Activated T-helper 1 cell treated with anti-CD3 and anti-CD28 coated beads, Interleukin-12 subunit alpha, Interleukin-12 subunit beta, Interleukin-2, Interleukin-4 antibody, amounts not matched to agents 30 ng/mL and 10 ng/mL and 1 ng/mL, durations not matched to agents 14 hours and 24 hours and 36 hours (primary cell): ENCODE measurements around the gene PEF1. TPM values are rescaled to one million over a fixed set of nuclear protein-coding genes. Genes with fewer than 3 reads are reported as not detected.

Experiments used
- DNase-seq: peaks from one replicate; pipeline ENCODE4 v3.0.0; 2021; ENCODE audit warnings: low spot score
- H3K27ac Mint-ChIP-seq: one replicate; pipeline ENCODE4 v1.8.0; 2021; ENCODE audit warnings: mild to moderate bottlenecking, mixed read lengths
- H3K27me3 Mint-ChIP-seq: one replicate; pipeline ENCODE4 v1.8.0; 2022; ENCODE audit warnings: mild to moderate bottlenecking, moderate library complexity, mixed read lengths; ENCODE audit not compliant: insufficient read depth
- H3K36me3 Mint-ChIP-seq: one replicate; pipeline ENCODE4 v1.8.0; 2021; ENCODE audit warnings: low read depth, mixed read lengths
- H3K4me1 Mint-ChIP-seq: one replicate; pipeline ENCODE4 v1.8.0; 2021; ENCODE audit warnings: low read depth, mixed read lengths
- H3K4me3 Mint-ChIP-seq: one replicate; pipeline ENCODE4 v1.8.0; 2021; ENCODE audit warnings: mild to moderate bottlenecking, moderate library complexity, mixed read lengths
- H3K9me3 Mint-ChIP-seq: one replicate; pipeline ENCODE4 v1.8.0; 2021; ENCODE audit warnings: mixed read lengths
- intact Hi-C: fragments of 100-400 bp; cut with micrococcal nuclease; formaldehyde crosslinking; loops from one replicate; pipeline ENCODE4 v1.15.1; 2024
- total RNA-seq: library from RNA; stranded (reverse); gene quantifications from 2 replicates; pipeline ENCODE4 v1.2.3, GENCODE V29; 2022

The PEF1 gene
- total RNA-seq, 1 donor from 2014 or later = 57.6 TPM

DNA sequence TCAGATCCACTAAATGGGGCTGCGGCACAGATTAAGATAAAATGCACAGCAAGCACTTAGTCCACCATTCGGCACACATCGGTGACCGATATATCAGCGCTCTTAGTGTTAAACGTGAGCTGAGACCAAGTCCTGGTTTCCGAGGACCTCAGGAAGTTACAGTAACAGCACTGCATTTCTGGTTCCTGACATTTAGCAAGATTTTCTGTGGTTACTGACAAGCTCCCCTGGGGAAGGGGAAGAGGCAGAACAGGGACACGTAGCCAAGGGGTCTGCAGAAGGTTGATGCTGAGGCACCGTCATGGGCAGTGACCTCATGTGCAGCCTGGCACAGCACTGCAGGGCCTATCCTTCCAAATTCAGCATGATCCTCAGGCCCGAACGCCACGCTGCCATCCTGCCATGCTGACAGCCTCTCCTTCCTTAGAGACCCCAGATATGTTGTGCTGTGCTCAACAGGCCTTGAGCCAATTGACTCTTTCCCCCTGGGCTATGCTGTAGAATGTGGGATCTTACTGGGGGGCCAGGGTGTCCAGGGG, 13.4 kb upstream of the PEF1 start:
- intact Hi-C loops = no loop called here
- DNase-seq = no peak
- no peak overlapping the region for H3K4me3 Mint-ChIP-seq
- H3K36me3 Mint-ChIP-seq = no peaks in the 10 kb centered on the region
- no peaks in the 10 kb centered on the region for H3K9me3 Mint-ChIP-seq
- H3K4me1 Mint-ChIP-seq = no peaks in the 10 kb centered on the region
- no peak overlapping the region for H3K27ac Mint-ChIP-seq
- peaks cover 4% of the 10 kb centered on the region for H3K27me3 Mint-ChIP-seq

DNA sequence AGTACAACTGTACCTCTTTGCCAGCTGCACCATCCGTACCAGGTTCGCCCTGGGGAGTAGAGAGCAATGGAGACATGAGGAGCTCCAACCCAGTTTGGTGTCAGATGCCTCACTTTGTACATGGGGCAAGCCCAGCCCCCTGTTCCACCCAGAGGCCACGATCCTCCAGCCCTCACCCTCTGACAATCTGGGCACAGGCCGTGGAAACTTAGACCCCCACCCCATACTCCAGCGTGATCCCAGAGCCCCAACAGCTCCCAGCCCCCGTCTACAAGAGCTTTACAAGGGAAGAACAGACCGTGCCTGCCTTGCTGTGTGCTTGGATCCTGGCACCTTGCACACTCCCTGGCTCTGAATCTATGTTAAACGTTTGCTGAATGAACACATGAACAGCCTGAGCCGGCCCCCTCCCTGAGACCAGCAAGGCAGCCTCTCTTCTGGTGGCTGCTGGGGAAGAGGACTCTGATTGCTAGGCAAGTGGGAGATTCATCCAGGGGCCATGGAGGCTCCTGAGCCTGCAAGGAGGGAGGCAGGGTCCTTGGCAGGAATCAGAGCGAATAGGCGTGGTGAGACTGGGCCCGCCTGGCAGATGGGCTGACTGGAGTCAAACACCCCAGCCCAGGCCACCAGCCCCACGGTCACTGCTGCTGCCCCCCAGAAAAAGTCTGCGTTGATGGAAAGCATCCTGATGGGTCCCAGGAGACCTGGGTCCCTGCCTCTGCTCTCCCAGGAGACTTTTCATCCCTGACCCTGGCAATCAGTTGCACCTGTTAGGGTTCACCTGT, 12.5 kb upstream of the PEF1 start:
- Mint-ChIP-seq H3K36me3 (no peaks in the 10 kb centered on the region), H3K27ac (no peak overlapping the region), H3K9me3 (no peaks in the 10 kb centered on the region), H3K4me3 (no peak overlapping the region), H3K27me3 (peaks cover 4% of the 10 kb centered on the region), H3K4me1 (no peaks in the 10 kb centered on the region)
- intact Hi-C loops = no loop called here
- DNase-seq = no peak

- H3K27me3 Mint-ChIP-seq = peaks cover 7% of the 10 kb centered on the region
- no peak for DNase-seq
- no peaks in the 10 kb centered on the region for H3K36me3 Mint-ChIP-seq
- no peaks in the 10 kb centered on the region for H3K9me3 Mint-ChIP-seq
- peak overlapping the region; percentile 10 for H3K27ac Mint-ChIP-seq
- no peak overlapping the region for H3K4me3 Mint-ChIP-seq
- intact Hi-C loops = no loop called here
- H3K4me1 Mint-ChIP-seq = no peaks in the 10 kb centered on the region
These were observed 11.1 kb upstream of the PEF1 start for GRCh38 chr1:31655756-31656155.

- Mint-ChIP-seq H3K27ac (no peak overlapping the region), H3K27me3 (peaks cover 10% of the 10 kb centered on the region), H3K4me1 (no peaks in the 10 kb centered on the region), H3K36me3 (no peaks in the 10 kb centered on the region), H3K9me3 (no peaks in the 10 kb centered on the region), H3K4me3 (no peak overlapping the region)
- intact Hi-C loops = no loop called here
- DNase-seq = no peak
These were observed 10.4 kb upstream of the PEF1 start for GRCh38 chr1:31655104-31655503.

DNA sequence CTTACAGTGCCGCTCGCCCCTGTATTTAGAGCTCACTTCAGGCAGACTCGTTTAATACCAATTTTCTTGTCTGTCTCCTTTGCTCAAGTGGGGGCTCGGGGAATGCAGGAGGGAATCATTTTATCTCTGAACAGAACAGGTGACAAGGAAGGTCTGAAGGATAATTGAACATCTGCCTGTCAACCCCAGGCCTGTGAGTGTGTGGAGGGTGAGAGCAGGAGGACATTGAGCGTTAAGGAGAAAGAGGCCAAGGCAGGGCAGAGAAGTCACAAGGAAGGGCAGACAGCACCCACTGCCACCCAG, 9.7 kb upstream of the PEF1 start:
- DNase-seq = no peak
- no peak overlapping the region for H3K27ac Mint-ChIP-seq
- no peaks in the 10 kb centered on the region for H3K9me3 Mint-ChIP-seq
- intact Hi-C loops = no loop called here
- peaks cover 15% of the 10 kb centered on the region for H3K27me3 Mint-ChIP-seq
- no peak overlapping the region for H3K4me3 Mint-ChIP-seq
- H3K4me1 Mint-ChIP-seq = no peaks in the 10 kb centered on the region
- H3K36me3 Mint-ChIP-seq = no peaks in the 10 kb centered on the region

GRCh38 chr1:31653717-31654473, 9.2 kb upstream of the PEF1 start:
- H3K9me3 Mint-ChIP-seq = no peaks in the 10 kb centered on the region
- no peaks in the 10 kb centered on the region for H3K36me3 Mint-ChIP-seq
- no peak overlapping the region for H3K27ac Mint-ChIP-seq
- peaks cover 15% of the 10 kb centered on the region for H3K27me3 Mint-ChIP-seq
- no peaks in the 10 kb centered on the region for H3K4me1 Mint-ChIP-seq
- no peak overlapping the region for H3K4me3 Mint-ChIP-seq
- intact Hi-C loops = no loop called here
- DNase-seq = no peak

DNA sequence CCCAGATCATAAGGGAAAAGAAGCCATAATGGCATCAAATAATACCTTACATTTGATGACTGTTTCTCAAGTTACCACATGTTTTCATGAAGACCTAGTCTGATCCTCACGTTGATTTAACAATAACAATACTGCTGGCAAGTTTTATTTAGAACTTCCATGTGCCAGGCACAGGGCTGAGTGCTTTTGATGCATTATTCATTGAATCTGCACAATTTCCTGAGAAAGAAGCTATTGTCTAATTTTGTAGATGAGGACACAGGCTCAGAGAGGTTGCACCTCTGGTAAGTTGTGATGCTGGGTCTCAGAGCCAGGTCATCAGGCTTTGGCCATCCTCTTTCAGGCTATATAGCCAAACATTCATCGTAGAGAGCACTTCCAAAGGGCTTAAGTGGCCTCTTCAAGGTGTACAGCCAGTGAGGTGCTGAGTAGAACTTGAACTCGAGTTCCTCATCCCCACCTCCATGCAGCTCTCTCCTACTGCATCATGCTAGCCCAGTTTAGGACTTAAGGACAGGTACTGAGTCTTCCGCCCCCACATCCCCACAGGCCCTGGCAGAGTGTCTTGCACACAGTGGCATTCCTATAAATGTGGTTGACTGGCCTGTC, 8.3 kb upstream of the PEF1 start:
- DNase-seq = no peak
- Mint-ChIP-seq H3K4me1 (no peaks in the 10 kb centered on the region), H3K36me3 (no peaks in the 10 kb centered on the region), H3K27me3 (peaks cover 15% of the 10 kb centered on the region), H3K4me3 (no peak overlapping the region), H3K27ac (no peak overlapping the region), H3K9me3 (no peaks in the 10 kb centered on the region)
- intact Hi-C loops = no loop called here

GRCh38 chr1:31651766-31652165, 7.1 kb upstream of the PEF1 start:
- peaks cover 3% of the 10 kb centered on the region for H3K9me3 Mint-ChIP-seq
- intact Hi-C loops = no loop called here
- H3K27me3 Mint-ChIP-seq = peaks cover 15% of the 10 kb centered on the region
- peaks cover 2% of the 10 kb centered on the region for H3K36me3 Mint-ChIP-seq
- no peak overlapping the region for H3K4me3 Mint-ChIP-seq
- DNase-seq = no peak
- H3K27ac Mint-ChIP-seq = no peak overlapping the region
- no peaks in the 10 kb centered on the region for H3K4me1 Mint-ChIP-seq

GRCh38 chr1:31651089-31651420, 6.4 kb upstream of the PEF1 start:
- Mint-ChIP-seq H3K27me3 (peaks cover 15% of the 10 kb centered on the region), H3K9me3 (peaks cover 5% of the 10 kb centered on the region), H3K27ac (no peak overlapping the region), H3K4me1 (peaks cover 3% of the 10 kb centered on the region), H3K4me3 (no peak overlapping the region), H3K36me3 (peaks cover 6% of the 10 kb centered on the region)
- no peak for DNase-seq
- intact Hi-C loops = no loop called here

DNA sequence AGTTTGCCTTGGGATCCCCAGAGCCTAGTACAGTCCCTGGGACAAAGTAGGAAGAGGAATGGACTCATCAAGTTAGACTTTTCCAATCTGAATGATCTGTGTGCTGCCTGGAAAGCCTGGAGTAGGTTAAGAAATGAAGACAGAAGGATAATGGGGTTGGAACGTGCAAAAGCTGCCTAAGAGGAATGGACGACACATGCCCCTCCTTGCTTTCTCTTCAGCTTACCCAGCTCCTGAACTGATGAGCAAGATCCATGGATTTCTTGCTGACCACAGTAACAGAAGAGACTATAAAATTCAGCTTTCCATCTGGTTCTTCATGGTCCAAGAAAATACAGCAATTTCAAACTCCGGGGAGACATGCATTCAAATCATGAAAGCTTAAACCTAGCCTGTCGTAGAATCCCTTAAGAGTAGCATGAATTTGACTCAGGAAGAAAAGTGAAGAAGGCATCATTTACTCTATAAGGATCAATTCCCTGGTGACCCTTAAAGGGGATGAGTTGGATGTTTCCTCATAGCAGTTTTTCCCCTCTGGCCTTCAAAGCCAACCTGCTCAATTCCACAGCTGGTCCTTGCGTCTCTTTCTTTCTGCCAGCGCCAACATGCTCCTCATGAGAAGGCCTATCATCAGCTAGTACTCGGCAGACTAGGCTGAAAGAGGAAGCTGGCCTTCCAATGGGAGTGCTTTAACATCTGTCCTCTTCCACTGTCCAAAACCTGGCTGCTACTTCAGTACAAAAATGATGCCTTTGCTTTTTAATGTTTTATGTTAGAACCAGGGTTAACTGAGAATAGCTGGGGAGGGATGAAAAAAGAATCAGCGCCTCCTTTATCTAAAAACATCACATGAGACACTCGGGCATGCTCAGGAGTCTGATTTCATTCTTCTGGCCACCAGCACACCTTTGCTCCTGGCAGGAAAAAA, 5.7 kb upstream of the PEF1 start:
- intact Hi-C loops = no loop called here
- DNase-seq = no peak
- Mint-ChIP-seq H3K4me1 (peaks cover 9% of the 10 kb centered on the region), H3K27me3 (peaks cover 15% of the 10 kb centered on the region), H3K4me3 (no peak overlapping the region), H3K9me3 (peaks cover 5% of the 10 kb centered on the region), H3K36me3 (peaks cover 6% of the 10 kb centered on the region), H3K27ac (no peak overlapping the region)

GRCh38 chr1:31648641-31649357, 4.1 kb upstream of the PEF1 start:
- H3K27ac Mint-ChIP-seq = no peak overlapping the region
- peaks cover 7% of the 10 kb centered on the region for H3K36me3 Mint-ChIP-seq
- H3K9me3 Mint-ChIP-seq = peaks cover 5% of the 10 kb centered on the region
- H3K4me3 Mint-ChIP-seq = no peak overlapping the region
- DNase-seq = no peak
- peaks cover 11% of the 10 kb centered on the region for H3K27me3 Mint-ChIP-seq
- peaks cover 15% of the 10 kb centered on the region for H3K4me1 Mint-ChIP-seq
- intact Hi-C loops = loop anchor here (10.0 kb wide), 3 partner anchors 286 to 894 kb away; partner anchors contain the start of genes LAPTM5, PTP4A2 and PUM1

DNA sequence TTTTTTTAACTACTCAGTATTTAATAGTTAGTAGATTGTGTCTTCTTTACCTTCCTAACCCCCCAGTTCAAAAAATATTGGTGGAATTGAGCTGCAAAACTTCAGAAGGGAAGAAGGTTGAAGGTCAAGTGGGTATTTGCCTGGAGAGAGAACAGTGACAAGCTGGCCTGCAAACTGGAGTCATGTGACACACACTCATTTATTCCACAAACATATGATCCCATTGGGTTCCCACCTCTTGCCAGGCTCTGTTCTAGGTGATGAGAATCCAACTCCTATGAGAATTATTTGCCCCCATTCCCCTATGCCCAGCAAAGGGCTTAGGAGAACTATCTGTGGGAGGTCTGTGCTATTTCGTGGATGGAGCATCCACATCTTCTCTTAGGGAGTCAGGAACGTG, 3.5 kb upstream of the PEF1 start:
- no peak overlapping the region for H3K4me3 Mint-ChIP-seq
- peaks cover 9% of the 10 kb centered on the region for H3K36me3 Mint-ChIP-seq
- H3K27me3 Mint-ChIP-seq = peaks cover 11% of the 10 kb centered on the region
- peaks cover 5% of the 10 kb centered on the region for H3K9me3 Mint-ChIP-seq
- H3K27ac Mint-ChIP-seq = no peak overlapping the region
- intact Hi-C loops = loop anchor here (10.0 kb wide), 3 partner anchors 287 to 893 kb away; partner anchors contain the start of genes LAPTM5, PTP4A2 and PUM1
- H3K4me1 Mint-ChIP-seq = peaks cover 21% of the 10 kb centered on the region
- no peak for DNase-seq
